Measurements from ENCODE around the gene TDRD12.
"Not testable (repeated sequence)": the region's sequence is repeated elsewhere in the genome, so short reads cannot be mapped to it uniquely, and the experiment has no call there.

The TDRD12 gene

GRCh38 chr19:32746631-32747196 lies 27.1 kb downstream of the TDRD12 start:
- not testable (repeated sequence) for DNase-seq (ENCODE audit: low spot score); FAIRE-seq

- DNase-seq (ENCODE audit: low spot score), result no peak
- no peak for FAIRE-seq
Measured at GRCh38 chr19:32748497-32748896, 28.9 kb downstream of the TDRD12 start.

DNA sequence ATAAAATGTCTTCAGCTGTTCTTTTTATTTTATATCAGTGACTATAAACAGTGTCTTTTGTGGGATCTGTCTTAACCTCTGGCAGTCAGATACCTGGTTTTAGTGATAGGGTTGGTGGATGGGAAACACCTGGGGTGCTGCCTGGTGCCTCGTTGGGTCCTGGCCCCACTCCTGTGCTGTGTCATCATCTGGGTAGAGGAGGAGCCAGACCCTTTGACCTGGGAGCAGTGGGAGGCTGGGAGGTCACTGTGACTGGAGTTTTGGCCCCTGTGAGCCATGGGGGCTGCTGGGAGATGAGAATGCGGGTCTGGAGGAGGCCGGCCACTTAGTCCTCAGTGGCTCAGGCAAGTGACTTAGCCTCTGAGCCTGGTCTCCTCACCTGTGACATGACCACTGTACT lies 29.4 kb downstream of the TDRD12 start:
- FAIRE-seq, result no peak

DNA sequence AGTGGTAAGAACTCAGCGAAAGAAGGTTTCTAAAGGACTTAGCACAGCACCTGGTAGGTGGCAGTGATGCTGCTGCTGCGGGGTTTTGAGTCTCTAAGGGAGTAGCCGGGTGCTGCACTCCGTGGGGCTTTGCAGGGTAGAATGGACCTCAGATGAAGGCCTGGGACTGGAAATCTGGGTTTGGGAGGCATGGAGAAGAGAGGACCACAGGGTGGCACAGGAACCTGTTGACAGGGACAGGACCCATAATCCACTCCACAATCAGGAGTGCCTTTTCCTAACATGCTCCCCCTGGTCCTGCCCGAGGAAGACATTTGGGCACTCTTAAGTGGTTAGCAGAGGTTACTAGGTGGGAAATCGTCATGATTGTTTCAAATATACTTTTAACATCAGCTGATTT lies 29.8 kb downstream of the TDRD12 start:
- FAIRE-seq (no peak), DNase-seq (ENCODE audit: low spot score) (no peak)

More for the DNA sequence above, 29.4 kb downstream of the TDRD12 start:
- DNase-seq (ENCODE audit: low spot score), result no peak

DNA sequence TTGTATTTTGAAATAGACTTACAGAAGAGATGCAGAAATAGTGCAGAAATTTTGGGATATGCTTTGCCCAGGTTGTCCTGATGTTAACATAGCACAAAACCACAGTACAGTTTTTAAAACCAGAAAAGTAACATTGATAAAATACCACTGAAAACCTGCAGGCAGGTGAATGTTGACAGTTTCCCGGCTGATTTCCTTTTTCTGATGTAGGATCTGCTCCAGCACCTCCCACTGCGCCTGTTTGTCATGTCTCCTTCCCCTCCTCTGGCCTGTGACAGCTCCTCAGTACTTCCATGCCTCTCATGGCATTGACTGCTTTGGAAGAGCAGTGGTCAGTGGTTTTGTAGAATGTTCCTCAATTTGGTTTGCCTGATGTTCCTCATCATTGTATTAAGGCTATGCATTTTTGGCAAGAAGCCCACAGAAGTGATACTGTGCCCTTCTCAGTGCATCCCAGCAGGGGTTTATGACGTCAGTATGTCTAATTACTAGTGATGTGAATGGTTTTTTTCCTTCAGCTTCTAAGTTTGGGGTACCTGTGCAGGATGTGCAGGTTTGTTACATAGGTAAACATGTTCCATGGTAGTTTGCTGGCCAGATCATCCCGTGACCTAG lies 31.0 kb downstream of the TDRD12 start:
- FAIRE-seq, result no peak

GRCh38 chr19:32751066-32751465 lies 31.5 kb downstream of the TDRD12 start:
- FAIRE-seq (no peak), DNase-seq (ENCODE audit: low spot score) (no peak)

More for the DNA sequence above, 31.0 kb downstream of the TDRD12 start:
- DNase-seq (ENCODE audit: low spot score), result no peak

DNA sequence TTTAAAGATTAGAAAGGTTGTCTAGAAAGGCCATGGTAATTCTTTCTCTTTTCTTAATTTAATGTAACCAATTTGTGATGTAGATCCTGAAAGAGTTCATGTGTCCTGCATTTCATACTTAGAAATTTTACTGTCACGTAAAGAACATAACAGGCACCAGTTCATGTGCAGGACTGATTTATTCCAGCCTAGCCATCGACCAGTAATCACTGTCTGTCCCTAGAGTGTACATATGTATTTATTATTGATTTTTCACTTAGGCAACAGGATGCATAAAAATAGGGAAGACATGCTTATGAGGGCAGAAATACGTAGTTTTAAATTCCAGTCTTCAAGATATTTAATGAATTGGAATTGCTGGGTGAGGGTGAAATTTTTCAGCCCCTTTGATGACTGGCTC lies 37.6 kb downstream of the TDRD12 start:
- no peak for FAIRE-seq
- DNase-seq (ENCODE audit: low spot score), result no peak

DNA sequence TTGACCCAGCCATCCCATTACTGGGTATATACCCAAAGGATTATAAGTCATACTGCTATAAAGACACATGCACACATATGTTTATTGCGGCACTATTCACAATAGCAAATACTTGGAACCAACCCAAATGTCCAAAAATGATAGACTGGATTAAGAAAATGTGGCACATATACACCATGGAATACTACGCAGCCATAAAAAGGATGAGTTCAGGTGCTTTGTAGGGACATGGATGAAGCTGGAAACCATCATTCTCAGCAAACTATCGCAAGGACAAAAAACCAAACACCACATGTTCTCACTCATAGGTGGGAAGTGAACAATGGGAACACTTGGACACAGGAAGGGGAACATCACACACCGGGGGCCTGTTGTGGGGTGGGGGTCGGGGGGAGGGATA lies 45.8 kb downstream of the TDRD12 start:
- DNase-seq (ENCODE audit: low spot score), result not testable (repeated sequence)

DNA sequence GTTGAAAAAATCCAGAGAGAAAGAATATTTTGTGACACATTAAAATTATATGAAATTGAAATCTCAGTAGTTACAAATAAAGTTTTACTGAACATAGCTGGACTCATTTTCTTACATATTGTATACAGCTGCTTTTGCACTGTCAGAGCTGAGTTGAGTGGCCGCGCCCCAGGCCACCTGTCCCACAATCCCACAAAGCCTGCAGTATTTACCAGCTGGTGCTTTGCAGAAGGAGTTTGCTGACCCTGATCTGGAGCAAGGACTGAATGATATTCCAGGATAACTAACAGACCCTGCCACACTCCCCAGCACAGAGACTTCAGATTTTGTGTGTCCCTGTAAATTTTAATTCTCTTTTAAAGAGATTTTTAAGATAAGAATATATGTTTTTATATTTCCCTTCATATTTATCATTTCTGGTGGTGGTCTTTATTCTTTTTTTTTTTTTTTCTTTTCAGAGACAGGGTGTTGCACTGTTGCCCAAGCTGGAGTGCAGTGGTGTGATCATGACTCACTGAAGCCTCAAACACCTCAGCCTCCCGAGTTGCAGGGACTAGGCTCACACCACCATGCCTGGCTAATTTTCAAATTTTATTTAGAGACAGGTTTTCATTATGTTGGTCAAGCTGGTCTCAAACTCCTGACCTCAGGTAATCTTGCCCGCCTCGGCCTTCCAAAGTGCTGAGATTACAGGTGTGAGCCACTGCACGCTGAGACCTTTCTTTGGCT lies 48.5 kb downstream of the TDRD12 start:
- no peak for DNase-seq (ENCODE audit: low spot score)
- FAIRE-seq, result no peak

More for the DNA sequence above, 45.8 kb downstream of the TDRD12 start:
- not testable (repeated sequence) for FAIRE-seq

DNA sequence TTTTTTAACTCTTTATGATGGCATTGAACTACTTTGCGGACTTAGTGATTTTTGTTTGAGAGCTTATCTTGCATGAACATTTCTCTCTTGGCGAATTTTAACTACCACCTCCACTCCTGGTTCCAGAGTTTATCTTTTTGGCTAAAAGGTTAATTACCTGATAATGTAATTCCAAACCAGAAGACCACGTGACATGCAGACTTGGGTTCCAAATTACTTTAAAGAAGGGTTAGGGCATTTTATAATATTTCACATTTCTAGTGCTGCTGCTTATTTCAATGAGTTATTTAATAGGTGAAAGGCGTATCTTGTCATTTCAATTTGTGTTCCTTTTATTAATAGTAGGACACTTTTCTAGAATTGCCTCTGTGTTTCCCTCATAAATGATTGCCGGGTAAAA lies 52.0 kb downstream of the TDRD12 start:
- FAIRE-seq (no peak), DNase-seq (ENCODE audit: low spot score) (no peak)

DNA sequence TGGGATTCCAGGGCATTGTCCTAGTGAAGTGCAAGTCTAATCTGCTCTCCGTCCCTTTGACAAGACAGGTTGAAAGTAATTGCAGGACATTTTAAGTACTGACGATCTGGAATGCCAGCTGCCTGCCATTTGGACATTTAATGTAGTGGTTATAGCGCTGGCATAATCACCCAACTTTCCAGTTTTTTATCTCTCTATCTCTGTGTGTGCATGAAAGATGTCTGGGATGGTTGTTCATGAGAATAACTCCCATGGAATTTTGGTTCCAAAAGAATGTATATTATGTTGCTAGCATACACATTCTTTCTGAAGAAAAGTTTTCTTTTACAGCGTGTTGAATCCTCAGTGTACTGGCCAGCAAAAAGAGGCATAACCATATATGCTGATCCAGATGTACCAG lies 53.6 kb downstream of the TDRD12 start:
- DNase-seq (ENCODE audit: low spot score), result no peak
- FAIRE-seq, result no peak

DNA sequence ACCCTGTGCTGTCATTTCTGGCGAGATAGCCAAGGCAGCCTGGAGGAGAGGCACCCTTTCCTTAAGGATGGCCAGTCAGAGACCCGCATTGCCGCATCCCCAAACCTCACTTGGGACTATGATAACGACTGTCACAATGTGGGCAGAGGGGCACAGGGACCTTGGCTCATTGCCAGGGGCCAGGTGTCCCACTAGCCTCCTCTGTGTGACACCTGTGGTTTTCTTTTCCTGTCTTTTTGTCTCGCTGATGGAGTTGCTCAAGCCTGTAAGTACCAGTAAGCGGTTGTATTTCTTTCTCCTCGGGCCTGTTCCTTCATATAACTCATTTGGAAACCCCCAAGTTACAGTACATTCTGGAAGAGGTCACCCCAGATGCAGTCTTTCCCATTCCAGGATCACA lies 59.5 kb downstream of the TDRD12 start:
- DNase-seq (ENCODE audit: low spot score) (no peak), FAIRE-seq (no peak)

GRCh38 chr19:32781280-32781679 lies 61.7 kb downstream of the TDRD12 start:
- DNase-seq (ENCODE audit: low spot score) (no peak), FAIRE-seq (no peak)

- not testable (repeated sequence) for FAIRE-seq; DNase-seq (ENCODE audit: low spot score)
Measured at GRCh38 chr19:32782089-32782488, 62.5 kb downstream of the TDRD12 start.

DNA sequence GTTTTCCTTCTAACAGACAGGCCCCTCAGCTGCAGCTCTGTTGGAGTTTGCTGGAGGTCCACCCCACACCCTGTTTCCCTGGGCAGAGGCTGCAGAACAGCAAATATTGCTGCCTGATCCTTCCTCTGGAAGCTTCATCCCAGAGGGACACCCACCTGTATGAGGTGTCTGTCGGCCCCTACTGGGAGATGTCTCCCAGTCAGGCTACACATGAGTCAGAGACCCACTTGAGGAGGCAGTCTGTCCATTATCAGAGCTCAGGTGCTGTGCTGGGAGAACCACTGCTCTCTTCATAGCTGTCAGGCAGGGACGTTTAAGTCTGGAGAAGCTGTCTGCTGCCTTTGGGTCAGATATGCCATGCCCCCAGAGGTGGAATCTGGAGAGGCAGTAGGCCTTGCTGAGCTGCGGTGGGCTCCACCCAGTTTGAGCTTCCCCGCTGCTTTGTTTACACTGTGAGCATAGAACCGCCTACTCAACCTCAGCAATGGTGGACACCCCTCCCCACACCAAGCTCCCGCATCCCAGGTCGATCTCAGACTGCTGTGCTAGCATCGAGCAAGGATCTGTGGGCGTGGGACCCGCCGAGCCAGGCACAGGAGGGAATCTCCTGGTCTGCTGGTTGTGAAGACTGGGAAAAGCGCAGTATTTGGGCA lies 67.7 kb downstream of the TDRD12 start:
- DNase-seq (ENCODE audit: low spot score), result not testable (repeated sequence)

GRCh38 chr19:32787895-32788294 lies 68.3 kb downstream of the TDRD12 start:
- FAIRE-seq; DNase-seq (ENCODE audit: low spot score): not testable (repeated sequence)

More for the DNA sequence above, 67.7 kb downstream of the TDRD12 start:
- FAIRE-seq, result not testable (repeated sequence)

DNA sequence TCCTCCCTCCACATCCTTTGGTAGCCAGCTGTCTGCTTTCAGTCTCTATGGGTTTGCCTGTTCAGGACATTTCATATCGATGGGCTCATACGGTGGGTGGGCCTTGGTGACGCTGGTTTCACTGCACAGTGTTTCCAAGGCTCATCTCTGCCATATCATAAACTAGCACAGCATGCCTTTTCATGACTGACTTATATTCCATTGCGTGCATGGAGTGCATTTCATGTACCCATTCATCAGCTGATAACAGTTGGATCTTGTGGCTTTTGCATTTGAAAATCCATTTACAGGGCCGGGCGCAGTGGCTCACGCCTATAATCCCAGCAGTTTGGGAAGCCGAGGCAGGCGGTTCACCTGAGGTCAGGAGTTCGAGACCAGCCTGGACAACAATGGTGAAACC lies 69.9 kb downstream of the TDRD12 start:
- FAIRE-seq, result no peak
- DNase-seq (ENCODE audit: low spot score), result no peak

DNA sequence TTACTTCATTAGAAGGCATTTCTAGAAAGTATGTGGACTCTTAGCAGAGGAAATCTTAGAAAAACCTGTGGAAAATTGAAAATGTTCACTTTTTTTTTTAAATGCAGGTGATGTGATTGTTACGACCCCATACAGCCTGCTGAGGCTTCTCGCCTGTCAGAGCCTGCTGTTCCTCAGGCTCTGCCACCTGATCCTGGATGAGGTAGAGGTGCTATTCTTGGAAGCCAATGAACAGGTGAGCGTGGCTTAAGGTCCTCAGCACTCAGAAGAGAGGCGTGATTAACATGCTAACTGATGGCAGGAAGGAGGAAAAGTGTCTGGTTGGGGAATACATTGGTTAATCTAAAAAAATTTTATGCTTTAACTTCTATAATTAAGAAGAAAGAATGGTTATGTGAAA lies 78.6 kb downstream of the TDRD12 start:
- DNase-seq (ENCODE audit: low spot score) (no peak), FAIRE-seq (no peak)

DNA sequence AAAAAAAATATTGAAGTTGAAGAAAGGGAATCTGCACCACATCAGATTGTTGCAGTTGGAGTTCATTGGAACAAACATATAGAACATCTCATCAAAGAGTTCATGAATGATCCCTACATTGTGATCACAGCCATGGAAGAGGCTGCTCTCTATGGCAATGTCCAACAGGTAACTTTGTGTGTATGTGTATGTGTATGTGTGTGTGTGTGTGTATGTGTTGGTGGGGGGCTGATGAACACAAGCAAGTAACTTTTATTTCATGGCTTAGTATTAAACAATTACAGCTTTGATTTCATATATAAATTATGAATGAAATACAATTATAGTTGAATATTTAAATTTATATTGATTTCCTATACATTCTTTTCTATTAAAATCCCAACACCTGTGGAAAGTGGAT lies 80.6 kb downstream of the TDRD12 start:
- no peak for DNase-seq (ENCODE audit: low spot score)

GRCh38 chr19:32800754-32801153 lies 81.2 kb downstream of the TDRD12 start:
- DNase-seq (ENCODE audit: low spot score) (no peak), FAIRE-seq (no peak)

More for the DNA sequence above, 80.6 kb downstream of the TDRD12 start:
- FAIRE-seq, result no peak

- FAIRE-seq (no peak), DNase-seq (ENCODE audit: low spot score) (no peak)
Measured at GRCh38 chr19:32802840-32803239, 83.3 kb downstream of the TDRD12 start.

DNA sequence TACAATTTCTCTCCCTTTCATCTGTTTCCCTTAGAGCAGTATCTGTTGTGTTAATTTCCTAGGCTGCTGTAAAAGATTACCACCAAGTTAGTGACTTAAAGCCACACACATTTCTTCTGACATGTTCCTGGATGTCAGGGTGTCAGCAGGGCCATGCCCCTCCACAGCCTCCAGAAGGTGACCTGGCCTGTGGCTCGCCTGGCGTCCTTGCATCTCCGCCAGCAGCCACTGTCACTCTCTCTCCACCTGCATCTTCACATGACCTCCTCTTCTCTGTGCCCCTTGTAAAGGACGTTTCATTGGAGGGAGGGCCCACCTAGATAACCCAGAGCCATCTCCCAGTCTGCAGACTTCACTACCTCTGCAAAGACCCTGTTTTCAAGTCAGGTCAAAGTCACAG lies 88.7 kb downstream of the TDRD12 start:
- FAIRE-seq, result peak; percentile 46
- DNase-seq (ENCODE audit: low spot score), result no peak

All from urothelium cell line (cell line).